Vagina (tissue), 2 donors: ENCODE data around the gene ADCY5. TPM values are rescaled to one million over a fixed set of nuclear protein-coding genes. Genes with fewer than 3 reads are reported as not detected.

ENCODE experiments used
- DNase-seq, 2 donors: peaks; one replicate each; pipeline ENCODE4 v3.0.0-alpha.2; 2017; ENCODE audit errors: extremely low spot score in 2 of 2
- H3K27ac ChIP-seq: fragments of 200-600 bp; sonication (generic); one replicate; pipeline ENCODE4 v1.5.1; 2019
- H3K27me3 ChIP-seq: fragments of 200-600 bp; sonication (generic); one replicate; pipeline ENCODE4 v1.5.1; 2019
- H3K36me3 ChIP-seq, 2 donors: fragments of 200-600 bp; sonication (generic); one replicate each; pipeline ENCODE4 v1.5.1; 2017 to 2019
- H3K4me1 ChIP-seq: fragments of 200-600 bp; sonication (generic); one replicate; pipeline ENCODE4 v1.5.1; 2019
- H3K4me3 ChIP-seq, 2 donors: fragments of 200-600 bp; sonication (generic); 1 replicate in 1 of 2; 2 replicates in 1 of 2; pipeline ENCODE4 v1.5.1; 2016 to 2019
- H3K9me3 ChIP-seq: fragments of 200-600 bp; sonication (generic); one replicate; pipeline ENCODE4 v1.5.1; 2019
- POLR2A ChIP-seq, 2 donors: fragments of 450-650 bp; IDR thresholded peaks; one replicate each; pipeline ENCODE4 v1.6.1; 2017; ENCODE audit warnings: antibody characterized with exemption in 2 of 2, mild to moderate bottlenecking in 2 of 2, moderate library complexity in 2 of 2
- POLR2AphosphoS5 ChIP-seq, 2 donors: sonication (generic); formaldehyde crosslinking; IDR thresholded peaks; one replicate each; pipeline ENCODE4 v1.9.0; 2017; ENCODE audit warnings: antibody characterized with exemption in 2 of 2, mild to moderate bottlenecking in 2 of 2, low read depth in 1 of 2; ENCODE audit not compliant: insufficient read depth in 1 of 2
- intact Hi-C: fragments of 100-400 bp; cut with DNase I; formaldehyde crosslinking; loops from one replicate; pipeline ENCODE4 v1.15.1; 2023
- total RNA-seq: library from RNA; depleted of rRNA; stranded (reverse); fragments of >200 nt; gene quantifications from one replicate; pipeline ENCODE4 v1.2.3, GENCODE V29; 2016
- TF ChIP-seq, protein P1 (sequence below), 3 experiments: fragments of 450-650 bp in 2 of 3; fragments of 200-600 bp in 1 of 3; sonication (generic) in 1 of 3; IDR thresholded peaks; one replicate each; pipeline ENCODE4 v1.5.1; 2017 to 2019; ENCODE audit warnings: antibody characterized with exemption in 3 of 3, mild to moderate bottlenecking in 2 of 3, moderate library complexity in 2 of 3

The ADCY5 gene
- total RNA-seq, 1 donor from 2014 or later = 16.7 TPM

DNA sequence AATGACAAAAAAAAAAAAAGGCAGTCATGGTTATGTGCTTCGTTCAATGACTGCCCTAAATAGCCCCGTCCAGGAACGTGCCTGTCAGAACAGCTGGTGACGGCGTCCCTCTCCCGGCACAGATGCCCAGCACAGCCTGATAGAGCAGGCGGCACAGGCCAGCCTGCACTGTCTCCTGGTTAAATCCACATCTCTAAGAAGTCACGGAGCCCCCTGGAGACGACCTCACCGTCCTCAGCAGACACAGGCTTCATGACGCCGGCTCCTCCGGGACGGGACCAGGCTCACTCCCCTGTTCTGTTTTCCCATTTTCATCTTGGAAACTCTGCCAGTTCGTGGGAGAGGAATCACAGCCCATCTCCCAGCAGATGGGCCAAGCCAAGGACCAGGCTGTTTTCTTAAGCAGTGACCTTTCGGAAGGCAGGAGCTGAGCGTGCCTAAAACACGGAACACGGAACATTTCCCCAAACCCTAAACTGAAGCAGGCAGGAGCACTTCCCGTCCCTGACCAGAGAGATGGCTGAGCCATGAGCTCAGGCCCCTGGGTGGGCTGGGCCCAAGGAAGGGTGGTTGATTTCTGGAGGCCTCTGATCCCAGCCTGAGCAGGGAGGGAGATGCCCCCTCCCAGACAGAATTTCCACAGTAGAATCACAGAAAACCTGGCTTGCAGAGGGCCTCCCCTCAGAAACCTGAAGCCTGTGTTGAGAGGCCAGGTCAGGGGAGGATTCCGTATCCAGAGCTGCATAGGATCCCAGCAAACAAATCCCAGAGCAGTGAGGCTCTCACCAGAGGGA is 35.9 kb downstream of the ADCY5 start:
- H3K36me3 ChIP-seq = no peaks in the 10 kb centered on the region
- no peaks in the 10 kb centered on the region for H3K9me3 ChIP-seq
- peak overlapping the region; percentile 82 for H3K27ac ChIP-seq
- H3K4me3 ChIP-seq = peak overlapping the region in 1 of 2 donors; percentile 18
- peaks cover 15% of the 10 kb centered on the region for H3K4me1 ChIP-seq
- intact Hi-C loops = no loop called here
- no peak for DNase-seq
- H3K27me3 ChIP-seq = no peaks in the 10 kb centered on the region
- TF ChIP-seq, protein P1, sequence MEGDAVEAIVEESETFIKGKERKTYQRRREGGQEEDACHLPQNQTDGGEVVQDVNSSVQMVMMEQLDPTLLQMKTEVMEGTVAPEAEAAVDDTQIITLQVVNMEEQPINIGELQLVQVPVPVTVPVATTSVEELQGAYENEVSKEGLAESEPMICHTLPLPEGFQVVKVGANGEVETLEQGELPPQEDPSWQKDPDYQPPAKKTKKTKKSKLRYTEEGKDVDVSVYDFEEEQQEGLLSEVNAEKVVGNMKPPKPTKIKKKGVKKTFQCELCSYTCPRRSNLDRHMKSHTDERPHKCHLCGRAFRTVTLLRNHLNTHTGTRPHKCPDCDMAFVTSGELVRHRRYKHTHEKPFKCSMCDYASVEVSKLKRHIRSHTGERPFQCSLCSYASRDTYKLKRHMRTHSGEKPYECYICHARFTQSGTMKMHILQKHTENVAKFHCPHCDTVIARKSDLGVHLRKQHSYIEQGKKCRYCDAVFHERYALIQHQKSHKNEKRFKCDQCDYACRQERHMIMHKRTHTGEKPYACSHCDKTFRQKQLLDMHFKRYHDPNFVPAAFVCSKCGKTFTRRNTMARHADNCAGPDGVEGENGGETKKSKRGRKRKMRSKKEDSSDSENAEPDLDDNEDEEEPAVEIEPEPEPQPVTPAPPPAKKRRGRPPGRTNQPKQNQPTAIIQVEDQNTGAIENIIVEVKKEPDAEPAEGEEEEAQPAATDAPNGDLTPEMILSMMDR (IDR thresholded peaks at IDR 0.05) = no peak
- peak in 1 of 2 donors; percentile 76 for TF ChIP-seq POLR2AphosphoS5 (IDR thresholded peaks at IDR 0.05; ENCODE audit: insufficient read depth in 1 of 2, low read depth in 1 of 2)
- peak in 1 of 2 donors; percentile 13 for TF ChIP-seq POLR2A (IDR thresholded peaks at IDR 0.05)

DNA sequence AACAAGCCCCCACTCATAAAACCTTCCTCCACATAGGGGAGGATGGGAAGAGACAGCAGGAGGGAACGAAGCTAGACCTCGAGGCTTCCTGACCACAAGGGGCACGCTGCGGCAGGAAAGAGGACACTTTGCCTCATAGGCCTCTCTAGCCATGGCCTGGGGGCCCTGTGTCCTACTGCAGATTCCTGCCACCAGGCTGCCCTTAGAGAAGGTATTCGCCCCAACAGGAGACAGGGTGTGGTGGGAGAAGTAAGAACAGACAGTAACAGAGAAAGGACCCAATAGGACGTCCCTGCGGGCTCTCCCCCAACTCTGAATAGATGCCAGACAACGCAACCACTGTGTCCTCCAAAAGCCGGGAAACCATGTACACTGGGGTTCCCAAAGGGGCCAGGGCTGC is 36.8 kb downstream of the ADCY5 start:
- H3K4me3 ChIP-seq = peak overlapping the region in 1 of 2 donors; percentile 18

DNA sequence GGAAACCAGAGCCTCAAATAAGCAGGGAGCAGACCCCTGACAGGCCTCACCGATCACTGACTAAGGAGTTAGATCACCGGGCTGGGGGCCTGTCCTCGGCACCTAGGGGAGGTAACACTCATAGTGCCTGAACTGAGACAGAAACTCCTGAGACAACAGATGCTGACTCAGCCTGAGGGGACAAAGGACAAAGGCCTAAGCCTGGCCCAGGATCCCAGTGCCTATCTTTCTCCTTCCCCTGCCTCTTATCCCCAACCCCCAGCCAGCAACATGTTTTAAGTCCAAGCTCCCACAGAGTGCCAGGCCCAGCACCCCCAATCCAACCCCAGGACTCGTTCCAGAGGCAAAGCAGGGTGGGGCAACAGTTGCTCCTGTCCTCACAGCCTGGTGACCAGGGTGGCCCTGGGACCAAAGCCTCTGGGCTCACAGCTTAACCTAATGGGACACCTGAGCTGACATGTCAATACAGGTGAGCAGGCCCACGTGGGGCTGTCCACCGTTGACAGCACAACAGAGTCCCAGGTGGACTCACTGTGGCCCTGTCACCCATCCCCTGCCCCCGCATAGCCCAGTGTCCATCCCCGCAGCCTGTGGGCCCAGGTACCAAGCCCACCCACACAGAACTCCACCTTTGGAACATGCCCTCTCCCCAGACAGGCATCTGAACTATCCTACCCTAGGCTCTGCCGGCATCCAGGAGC is 37.4 kb downstream of the ADCY5 start:
- peaks cover 15% of the 10 kb centered on the region for H3K4me1 ChIP-seq
- intact Hi-C loops = no loop called here
- no peak overlapping the region for H3K4me3 ChIP-seq
- H3K36me3 ChIP-seq = no peaks in the 10 kb centered on the region
- peak overlapping the region; percentile 82 for H3K27ac ChIP-seq
- H3K27me3 ChIP-seq = no peaks in the 10 kb centered on the region
- no peak for TF ChIP-seq POLR2AphosphoS5 (IDR thresholded peaks at IDR 0.05; ENCODE audit: insufficient read depth in 1 of 2, low read depth in 1 of 2)
- TF ChIP-seq, protein P1 (IDR thresholded peaks at IDR 0.05) = no peak
- no peak for DNase-seq
- no peaks in the 10 kb centered on the region for H3K9me3 ChIP-seq

More for the DNA sequence above, 36.8 kb downstream of the ADCY5 start:
- Histone ChIP-seq H3K27ac (peak overlapping the region; percentile 82), H3K9me3 (no peaks in the 10 kb centered on the region), H3K4me1 (peaks cover 15% of the 10 kb centered on the region), H3K27me3 (no peaks in the 10 kb centered on the region), H3K36me3 (no peaks in the 10 kb centered on the region)
- intact Hi-C loops = no loop called here
- TF ChIP-seq, protein P1 (IDR thresholded peaks at IDR 0.05) = no peak
- TF ChIP-seq POLR2A (IDR thresholded peaks at IDR 0.05) (no peak), POLR2AphosphoS5 (IDR thresholded peaks at IDR 0.05; ENCODE audit: insufficient read depth in 1 of 2, low read depth in 1 of 2) (no peak)
- no peak for DNase-seq

DNA sequence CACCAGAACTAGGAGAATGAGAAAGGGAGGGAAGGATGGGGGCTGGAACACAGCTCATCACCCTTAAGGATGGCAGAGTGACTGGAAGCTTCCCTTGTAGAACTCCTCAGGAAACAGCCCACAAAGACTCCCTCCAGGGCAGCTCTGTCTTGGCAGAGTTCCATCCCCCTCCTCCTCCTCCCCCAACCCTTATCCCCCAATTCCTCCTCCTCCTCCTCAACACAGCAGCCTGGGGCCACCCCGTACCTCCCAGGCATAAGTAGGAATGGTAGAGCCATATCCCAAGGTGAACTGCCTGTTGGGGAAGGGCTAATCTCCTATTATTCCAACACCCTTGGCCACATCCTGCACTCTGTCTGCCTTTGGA is 38.8 kb downstream of the ADCY5 start:
- intact Hi-C loops = no loop called here
- H3K27me3 ChIP-seq = no peaks in the 10 kb centered on the region
- H3K36me3 ChIP-seq = no peaks in the 10 kb centered on the region
- no peak for TF ChIP-seq POLR2A (IDR thresholded peaks at IDR 0.05)
- TF ChIP-seq, protein P1 (IDR thresholded peaks at IDR 0.05) = no peak
- no peak for TF ChIP-seq POLR2AphosphoS5 (IDR thresholded peaks at IDR 0.05; ENCODE audit: insufficient read depth in 1 of 2, low read depth in 1 of 2)
- H3K27ac ChIP-seq = no peak overlapping the region
- H3K4me1 ChIP-seq = peaks cover 15% of the 10 kb centered on the region
- no peaks in the 10 kb centered on the region for H3K9me3 ChIP-seq
- DNase-seq = no peak
- no peak overlapping the region for H3K4me3 ChIP-seq
